Measurements from ENCODE around the gene STEAP1B.
"Not testable (repeated sequence)": the region's sequence is repeated elsewhere in the genome, so short reads cannot be mapped to it uniquely, and the experiment has no call there.

Gene STEAP1B

GRCh38 chr7:22499888-22500689 lies at the start of gene STEAP1B:
TSS of gene STEAP1B (minus strand) at chr7:22500188. CDS start at chr7:22494855, 5,333 bp downstream.
- peak in 13 of 14 donors; percentile 17 to 82 (median 60) for DNase-seq

- no peak for DNase-seq
Observed at GRCh38 chr7:22549051-22549450, 49.1 kb upstream of the STEAP1B start.

DNA sequence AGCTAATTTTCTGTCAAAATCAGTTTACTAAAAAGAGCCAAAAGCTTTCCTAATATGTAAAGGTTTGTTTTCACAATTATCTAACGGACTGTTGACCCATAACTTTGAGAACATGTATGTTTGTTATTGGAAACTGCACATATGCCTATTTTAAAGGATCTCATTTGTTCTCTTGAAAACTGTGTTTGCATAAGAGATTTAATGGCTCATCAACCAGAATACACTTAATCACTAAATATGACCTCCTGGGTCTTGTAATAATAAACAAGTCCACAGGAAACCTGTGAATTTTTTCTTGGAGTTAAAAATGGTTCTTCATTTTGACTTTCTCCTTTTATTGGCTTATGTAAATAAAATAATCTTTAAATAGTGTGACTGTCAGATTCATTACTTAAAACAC lies 48.3 kb upstream of the STEAP1B start:
- DNase-seq: no peak

GRCh38 chr7:22546769-22547168 lies 46.8 kb upstream of the STEAP1B start:
- DNase-seq: no peak

DNA sequence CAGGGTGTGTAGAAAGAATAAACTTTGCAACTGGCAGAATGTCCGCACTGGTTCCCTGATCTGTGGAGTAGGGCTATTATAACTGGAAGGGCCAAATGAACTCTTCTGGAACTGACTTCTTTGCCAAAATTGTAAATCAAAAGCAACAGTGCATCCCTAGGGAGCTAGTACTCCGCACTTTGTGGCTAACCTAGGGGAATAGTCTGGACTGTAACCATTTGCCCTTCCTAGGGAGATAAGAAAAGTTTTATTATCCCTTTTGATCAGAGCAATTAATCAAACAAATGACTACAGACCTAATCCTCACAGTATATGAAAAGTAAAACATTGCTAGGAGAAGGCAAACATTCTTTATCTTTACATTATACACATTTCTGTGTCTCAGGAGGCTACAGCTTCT lies 45.5 kb upstream of the STEAP1B start:
- no peak for DNase-seq

DNA sequence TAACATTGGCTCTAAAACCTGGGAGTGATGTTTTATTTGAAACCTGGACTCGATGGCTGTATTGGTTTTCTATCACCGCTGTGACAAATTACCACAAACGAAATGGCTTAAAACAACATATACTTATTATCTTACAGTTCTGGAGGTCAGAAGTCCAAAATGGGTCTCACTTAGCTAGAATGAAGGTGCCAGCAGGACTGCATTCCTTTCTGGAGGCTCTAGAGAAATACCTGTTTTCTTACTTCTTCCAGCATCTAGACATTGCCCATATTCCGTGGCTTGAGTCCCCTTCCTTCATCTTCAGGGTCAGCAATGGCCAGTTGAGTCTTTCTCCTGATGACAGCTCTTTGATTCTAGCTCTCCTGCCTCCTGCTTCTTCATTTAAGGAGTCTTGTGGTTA lies 44.3 kb upstream of the STEAP1B start:
- no peak for DNase-seq

DNA sequence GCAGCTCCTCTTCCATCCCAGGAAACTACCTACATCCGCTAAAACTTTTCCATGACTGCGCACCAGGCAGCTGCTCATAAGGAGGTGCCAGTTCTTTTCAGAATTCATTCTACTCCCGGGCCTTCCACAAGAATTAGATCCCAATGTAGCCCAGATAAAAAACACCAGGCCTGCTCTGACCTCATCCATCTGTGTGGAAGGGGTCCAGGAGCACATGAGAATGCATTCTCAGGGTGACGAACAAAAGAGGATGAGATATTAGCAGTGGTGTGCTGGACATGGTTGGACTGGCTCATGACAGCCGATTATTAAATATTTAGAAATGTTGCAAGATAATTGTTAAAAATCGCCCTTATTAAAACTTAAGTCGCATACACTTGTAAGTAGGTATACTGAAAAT lies 43.2 kb upstream of the STEAP1B start:
- DNase-seq: no peak

- DNase-seq: no peak
Observed at GRCh38 chr7:22542669-22543068, 42.7 kb upstream of the STEAP1B start.

DNA sequence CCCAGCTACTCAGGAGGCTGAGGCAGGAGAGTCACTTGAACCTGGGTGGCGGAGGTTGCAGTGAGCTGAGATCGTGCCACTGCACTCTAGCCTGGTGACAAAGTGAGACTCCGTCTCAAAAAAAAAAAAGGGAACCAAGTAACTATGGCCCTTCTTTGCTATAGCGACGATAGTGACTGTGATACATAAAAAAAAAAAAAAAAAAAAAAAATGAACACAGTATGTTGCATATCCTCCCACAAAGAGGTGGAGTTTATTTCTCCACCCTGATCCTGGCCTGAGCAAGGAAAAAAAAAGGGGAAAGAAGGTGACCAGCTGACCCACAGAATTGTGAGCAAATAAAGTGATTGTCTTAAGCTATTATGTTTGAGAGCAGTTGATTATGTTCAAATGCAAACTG lies 42.3 kb upstream of the STEAP1B start:
- DNase-seq: no peak

DNA sequence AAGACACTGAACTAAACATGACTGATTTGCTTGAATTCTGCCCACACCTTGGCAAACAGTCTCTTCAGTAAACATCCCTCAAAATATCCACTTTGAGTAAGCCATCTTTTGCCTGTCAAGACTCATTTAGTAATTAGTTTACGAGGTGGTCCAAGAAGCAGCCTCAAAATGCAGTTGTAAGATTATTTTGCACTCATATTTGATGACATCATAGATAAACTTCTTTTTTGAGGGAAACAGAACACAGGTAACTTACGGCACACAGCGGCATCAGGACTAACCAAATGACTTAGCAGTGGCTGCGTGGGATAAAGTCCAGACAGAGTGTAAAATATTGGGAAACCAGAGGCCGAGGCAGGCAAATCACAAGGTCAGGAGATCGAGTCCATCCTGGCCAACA lies 41.8 kb upstream of the STEAP1B start:
- no peak for DNase-seq

GRCh38 chr7:22528537-22528936 lies 28.5 kb upstream of the STEAP1B start:
- DNase-seq: not testable (repeated sequence)

DNA sequence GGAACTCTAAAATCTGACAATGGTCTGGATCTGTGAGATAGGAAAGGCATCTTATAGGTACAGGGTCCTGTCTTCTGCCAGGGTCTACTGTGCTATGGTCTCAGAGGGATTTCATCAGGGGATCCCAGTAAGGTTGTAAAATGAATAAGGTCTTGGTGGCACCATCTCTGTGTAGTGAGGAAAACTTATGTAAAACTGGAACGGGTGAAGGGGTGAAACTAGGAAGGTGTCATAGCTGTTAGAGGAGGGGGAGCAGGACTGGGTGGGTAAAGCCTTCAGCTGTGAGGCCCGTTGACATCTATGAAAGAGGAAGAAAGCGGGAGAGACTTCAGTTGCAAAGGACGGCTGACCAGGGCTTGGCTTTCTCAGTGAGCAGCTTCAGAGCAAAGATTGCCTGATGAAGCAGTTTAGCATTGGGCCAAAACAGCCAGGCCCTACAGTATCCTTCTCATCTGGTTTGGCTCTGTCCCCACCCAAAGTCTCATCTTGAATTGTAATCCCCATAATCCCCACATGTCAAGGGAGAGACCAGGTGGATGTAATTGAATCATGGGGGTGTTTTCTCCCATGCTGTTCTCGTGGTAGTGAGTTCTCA lies 24.5 kb upstream of the STEAP1B start:
- DNase-seq: not testable (repeated sequence)

DNA sequence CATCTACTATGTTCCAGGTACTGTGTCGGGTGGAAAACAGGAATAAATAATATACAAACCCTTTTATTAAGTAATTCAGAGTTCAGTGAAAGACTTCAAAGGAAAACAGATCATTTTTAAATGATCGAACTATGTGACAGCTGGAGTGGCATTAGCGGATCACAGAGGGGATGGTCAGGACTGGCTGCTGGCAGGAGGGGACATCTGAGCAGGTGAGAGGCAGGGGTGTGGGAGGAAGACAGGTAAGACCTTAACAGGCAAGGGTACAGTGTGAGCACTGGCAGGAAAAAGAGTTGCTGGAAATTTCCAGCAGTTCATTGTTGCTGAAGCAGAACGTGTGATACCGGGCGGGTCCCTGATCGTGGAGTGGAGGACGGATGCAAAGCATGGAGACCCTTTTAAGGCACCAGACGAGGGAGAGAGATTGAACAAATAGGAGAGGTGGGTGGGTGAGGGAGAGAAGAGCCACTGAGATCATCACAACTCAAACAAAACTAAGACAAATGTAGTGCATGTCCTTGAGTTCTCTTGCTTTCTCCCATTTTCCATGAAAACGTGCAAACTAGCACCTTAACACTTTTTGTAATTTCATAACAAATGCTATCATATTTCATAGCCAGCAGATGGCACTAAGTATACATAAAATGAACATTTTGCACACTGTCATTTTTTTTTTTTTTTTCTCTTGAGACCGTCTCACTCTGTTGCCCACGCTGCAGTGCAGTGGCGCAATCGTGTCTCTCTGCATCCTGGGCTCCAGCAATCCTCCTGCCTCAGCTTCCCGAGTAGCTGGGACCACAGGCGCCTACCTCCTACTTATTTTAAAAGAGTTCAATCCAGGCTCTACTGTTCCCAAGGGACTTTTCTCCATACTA lies 23.7 kb upstream of the STEAP1B start:
- DNase-seq: not testable (repeated sequence)

GRCh38 chr7:22519560-22519959 lies 19.6 kb upstream of the STEAP1B start:
- not testable (repeated sequence) for DNase-seq

- DNase-seq: not testable (repeated sequence)
Observed at GRCh38 chr7:22516950-22517349, 17.0 kb upstream of the STEAP1B start.

DNA sequence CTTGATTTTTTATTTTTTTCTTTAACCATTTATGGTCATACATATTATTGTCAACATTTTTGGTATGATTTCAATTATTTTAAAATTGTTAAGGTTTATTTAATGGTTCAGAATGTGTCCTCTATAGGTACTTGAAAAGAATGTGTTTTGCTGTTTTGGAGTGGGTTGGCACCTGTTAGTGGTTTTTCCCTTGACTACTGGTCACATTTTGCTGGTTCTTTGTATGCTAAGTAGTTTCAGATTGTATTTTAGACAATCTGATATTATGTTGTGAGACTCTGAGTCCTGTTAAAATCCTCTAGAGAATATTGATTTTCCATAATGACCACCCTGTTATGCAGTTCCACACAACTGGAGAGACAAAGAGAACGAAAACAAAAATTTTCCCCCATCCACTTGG lies 15.0 kb upstream of the STEAP1B start:
- DNase-seq: not testable (repeated sequence)

- not testable (repeated sequence) for DNase-seq
Observed at GRCh38 chr7:22507320-22507719, 7.3 kb upstream of the STEAP1B start.

DNA sequence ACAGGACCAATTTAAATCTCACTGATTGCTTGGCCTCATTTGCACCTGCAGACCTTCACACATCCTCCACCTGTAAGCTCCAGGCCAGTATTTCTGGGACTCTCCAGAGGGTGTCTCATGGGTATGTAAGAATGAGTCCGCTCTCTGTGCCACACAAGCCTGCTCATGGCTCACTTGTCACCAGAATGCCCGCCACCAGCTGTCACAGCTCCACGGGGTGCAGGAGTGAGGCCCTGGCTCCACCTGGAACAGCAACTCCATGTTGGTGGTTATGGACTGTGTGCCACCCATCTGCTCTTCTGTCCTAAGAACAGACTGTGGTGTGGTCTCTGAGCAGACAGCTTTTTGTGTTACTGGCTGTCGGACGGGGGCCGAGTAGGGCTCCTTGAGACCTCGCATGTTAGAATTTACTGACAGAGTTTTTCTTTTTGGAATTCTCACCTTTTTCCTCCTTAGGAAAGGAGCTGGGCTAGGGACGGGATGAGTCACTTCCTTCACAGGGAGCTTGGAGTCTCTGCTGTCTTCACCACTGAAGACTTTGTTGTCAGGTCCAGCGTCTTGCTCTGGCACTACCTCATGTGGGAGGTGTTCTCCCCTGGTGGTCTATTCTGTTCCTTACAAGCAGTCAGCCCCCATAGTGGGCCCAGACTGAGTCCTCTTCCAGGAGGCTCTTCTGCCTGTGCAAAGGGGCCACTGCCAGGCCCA lies 6.5 kb upstream of the STEAP1B start:
- DNase-seq: not testable (repeated sequence)

- not testable (repeated sequence) for DNase-seq
Observed at GRCh38 chr7:22504519-22504918, 4.5 kb upstream of the STEAP1B start.

- not testable (repeated sequence) for DNase-seq
Observed at GRCh38 chr7:22502104-22502503, 2.1 kb upstream of the STEAP1B start.

DNA sequence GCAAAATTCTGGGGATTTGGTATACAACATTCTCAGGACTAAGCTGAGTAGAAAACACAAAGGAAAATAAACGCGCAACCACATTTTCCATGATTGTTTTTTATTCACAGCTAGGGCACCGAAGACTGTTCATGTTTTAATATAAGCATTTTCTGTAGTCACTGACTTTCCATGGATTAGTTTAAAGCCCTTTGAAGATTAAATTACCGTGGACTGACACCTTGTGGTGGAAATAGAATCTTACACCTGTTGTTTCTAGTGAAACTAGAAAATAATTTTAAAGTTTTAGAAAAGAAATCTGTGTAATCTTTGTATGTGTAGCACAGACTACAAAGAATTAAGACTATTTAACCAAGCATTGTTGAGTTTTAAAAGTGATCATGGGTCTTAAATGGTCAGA lies 1.3 kb upstream of the STEAP1B start:
- DNase-seq: not testable (repeated sequence)

- DNase-seq: no peak
Observed at GRCh38 chr7:22499044-22499443, 944 bp downstream of the STEAP1B start.

Data from C1 segment of cervical spinal cord (tissue), 14 donors.